ENCODE measurements around the gene CFAP99.

Gene CFAP99

DNA sequence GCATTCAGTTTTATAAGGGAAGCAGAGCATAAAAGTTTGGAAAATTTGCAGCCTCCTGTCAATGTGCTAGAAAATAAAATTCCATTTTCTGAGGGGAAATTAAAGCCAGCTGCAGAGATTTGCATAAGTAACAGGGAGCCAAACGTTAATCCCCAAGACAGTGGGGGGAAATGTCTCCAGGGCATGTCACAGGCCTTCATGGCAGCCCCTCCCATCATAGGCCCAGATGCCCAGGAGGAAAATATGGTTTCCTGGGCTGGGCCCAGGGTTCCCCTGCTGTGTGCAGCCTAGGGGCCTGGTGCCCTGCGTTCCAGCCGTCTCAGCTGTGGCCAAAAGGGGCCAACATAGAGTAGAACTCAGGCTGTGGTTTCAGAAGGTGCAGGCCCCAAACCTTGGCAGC lies 59.5 kb downstream of the CFAP99 start:
- DNase-seq: no peak

DNA sequence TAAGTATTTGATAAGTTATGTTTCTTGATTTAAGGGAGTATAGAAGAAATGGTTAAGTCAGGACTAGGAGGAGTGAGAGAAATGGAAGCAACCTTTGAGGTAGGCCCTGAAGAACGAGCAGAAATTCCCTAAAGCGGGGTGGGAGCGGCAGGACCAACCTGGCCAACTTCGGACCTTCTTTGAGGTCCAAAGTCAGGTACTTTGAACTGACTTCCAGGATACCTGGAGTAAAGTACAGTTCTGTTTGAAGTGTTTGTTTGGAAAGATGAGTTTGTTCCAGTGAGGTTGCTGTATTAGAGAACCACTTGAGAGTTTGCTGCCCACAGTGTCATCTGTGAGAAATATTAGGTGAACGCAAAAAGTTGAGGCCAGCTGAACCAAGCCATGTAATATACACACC lies 61.9 kb downstream of the CFAP99 start:
- no peak for DNase-seq

DNA sequence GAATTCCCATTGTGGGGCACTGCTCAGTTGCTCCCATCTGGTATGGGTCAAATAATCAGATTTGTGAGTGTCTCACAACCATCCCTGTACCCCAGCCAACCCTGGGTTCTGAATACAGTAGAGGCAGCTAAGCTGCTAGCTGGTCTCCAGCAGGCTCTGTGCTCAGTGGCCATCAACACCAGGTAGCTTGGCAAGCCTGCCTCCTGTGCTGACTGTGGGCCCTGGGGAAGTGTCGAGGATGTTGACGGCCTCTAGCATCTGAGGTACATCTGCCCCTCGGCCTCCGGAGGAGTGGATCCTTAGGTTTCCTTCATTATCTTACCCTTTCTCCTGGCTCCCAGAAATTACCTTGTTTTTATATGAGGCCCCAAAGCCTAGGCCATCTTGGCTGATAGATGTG lies 63.4 kb downstream of the CFAP99 start:
- DNase-seq: no peak

DNA sequence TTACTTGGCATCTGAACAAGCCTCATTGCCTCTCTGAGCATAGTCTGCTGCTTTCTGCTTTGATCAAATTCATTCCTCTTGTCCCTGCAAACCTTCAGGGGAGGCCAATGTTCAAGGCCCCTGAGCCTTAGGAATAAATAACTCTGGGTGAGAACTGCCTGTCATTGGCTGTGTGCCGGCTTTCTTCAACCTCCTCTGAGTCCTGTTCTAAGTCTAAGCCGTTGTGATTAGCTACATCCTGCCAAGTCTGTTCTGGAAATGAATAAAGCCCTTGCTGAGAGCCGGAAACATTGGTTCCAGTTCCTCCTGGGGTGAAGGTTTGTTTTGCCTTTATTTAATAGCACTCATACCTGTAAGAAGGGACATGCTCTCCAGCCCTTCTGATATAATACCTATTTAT lies 63.9 kb downstream of the CFAP99 start:
- DNase-seq: no peak

DNA sequence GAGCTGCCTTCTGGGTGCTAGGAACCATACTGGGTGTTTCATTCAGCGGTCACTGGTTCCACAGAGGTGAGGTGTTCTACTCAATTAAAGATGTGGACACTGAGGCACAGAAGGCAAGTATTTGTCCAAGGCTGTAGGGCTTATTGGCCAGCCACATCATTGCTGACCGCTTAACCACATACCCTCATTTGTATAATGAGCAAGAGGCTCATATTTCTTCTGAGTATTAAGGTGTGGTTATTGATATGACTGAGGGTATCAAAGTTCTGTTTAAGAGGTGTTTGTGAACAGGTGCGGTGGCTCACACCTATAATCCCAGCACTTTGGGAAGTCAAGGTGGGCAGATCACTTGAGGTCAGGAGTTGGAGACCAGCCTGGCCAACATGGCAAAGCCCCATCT lies 64.5 kb downstream of the CFAP99 start:
- no peak for DNase-seq

DNA sequence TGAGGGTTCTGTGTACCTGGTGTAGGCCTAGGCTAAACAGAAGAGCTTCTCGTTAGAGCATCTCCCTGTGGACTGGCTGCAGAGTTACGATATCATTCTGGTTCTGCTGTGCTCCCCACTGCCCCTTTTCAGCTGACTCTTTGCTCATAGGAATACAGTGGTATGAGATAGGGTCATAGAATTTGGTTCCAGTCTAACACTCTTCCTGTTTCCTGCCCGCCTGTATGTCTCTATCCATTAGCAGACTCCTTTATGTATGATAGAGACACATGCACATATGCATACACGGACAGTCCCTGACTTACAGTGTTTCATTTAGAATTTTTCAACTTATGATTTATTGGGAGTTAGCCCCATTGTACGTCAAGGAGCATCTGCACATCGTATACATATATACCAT lies 65.4 kb downstream of the CFAP99 start:
- no peak for DNase-seq

DNA sequence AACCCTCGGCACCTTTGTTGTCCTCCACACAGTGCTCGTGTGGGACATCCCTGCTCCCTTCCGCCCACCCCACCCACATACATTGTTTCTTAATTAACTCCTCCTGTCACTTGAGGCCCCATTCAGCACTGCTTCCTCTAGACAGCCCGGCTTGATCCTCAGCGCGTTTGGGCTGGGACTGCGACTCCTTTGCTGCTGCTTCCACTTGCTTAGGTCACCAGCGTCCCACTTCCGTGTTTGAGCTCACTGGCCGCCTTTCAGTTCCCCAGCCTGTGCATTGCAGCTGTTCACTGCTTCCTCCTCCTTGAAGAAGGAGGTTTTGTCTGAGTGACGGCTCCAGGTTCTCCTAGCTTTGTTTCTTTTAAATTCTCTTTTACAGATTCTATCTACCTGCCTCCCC lies 66.2 kb downstream of the CFAP99 start:
- no peak for DNase-seq

DNA sequence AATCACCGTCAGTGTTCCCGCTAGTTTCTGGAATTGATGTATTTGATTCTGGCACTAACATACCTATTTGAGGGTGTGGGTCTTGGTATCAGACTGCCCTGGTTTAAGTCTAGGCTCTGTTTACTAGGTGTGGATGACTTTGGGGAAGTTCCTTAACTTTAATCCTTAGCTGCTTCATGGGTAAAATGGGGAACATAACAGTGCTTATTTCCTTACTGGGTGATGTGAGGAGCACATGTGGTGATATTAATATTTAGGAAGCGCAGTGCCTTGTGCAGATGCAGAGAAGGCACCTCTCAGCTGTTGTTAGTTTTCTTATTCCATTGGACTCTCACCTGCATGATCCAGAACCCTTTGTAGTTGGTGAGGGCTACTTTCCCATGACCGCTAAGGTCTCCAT lies 67.2 kb downstream of the CFAP99 start:
- no peak for DNase-seq

DNA sequence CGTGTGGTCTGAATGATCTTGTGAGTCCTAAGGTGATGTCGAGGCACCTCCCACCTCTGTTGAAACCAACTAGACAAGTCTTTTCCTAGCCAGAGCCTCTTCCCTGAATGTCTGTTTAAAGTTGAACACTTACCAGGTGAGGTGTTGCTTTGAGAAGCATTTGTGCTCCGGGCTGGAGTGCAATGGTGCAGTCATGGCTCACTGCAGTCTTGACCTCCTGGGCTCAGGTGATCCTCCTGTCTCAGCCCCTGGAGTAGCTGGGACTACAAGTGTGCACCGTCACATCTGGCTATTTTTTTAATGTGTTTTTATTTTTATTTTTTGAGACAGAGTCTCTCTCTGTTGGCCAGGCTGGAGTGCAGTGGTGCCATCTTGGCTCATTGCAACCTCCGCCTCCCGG lies 68.2 kb downstream of the CFAP99 start:
- no peak for DNase-seq

DNA sequence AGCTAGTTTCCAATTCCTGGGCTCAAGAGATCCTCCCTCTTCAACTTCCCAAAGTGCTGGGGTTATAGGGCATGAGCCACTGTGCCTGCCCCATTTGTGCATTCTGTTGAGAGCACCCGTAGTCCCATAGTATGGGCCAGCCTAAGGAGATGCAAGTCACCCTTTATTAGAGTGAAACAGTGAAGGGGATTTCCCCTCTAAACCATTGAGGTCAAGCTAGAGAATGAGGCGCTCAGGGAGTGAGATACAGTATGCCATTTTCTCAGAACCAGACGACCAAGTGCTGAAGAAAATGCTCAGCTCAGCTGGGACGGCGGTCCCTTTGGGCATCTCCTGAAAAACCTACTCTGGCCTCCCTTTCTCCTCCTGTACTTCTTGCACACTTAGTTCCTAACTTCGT lies 68.9 kb downstream of the CFAP99 start:
- no peak for DNase-seq

DNA sequence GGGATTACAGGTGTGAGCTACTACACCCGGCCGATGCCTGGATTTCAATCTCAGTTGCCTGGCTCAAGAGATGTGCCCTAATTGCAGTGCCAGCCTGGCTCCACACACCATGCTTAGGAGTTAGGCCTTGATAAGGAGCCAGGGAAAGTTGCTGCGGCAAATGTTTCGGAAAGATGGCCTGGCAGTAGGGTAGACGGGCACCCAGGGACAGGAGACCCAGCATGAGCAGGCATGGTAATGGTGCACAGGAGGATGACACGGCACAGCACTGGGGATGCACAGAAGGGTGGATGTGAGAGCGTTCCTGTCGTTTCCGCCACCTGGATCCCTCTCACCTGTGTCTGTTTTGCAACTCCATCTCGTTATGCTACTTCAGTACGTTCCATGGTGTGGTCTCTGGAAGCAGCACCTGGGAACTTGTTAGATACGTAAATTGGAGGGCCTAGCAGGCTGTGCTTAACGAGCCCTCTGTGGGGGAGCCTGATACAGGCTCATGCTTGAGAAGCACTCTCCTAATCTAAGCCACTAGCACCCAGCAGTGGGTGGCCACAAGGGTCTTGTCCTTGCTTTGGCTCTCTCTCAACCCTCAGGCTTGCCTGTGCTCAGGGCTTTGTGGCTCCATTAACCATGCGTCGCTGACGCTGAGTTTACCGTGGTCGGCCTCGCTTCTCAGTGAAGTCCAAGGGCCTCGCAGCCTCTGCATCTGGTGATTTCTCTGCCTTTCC lies 70.5 kb downstream of the CFAP99 start:
- DNase-seq: no peak

DNA sequence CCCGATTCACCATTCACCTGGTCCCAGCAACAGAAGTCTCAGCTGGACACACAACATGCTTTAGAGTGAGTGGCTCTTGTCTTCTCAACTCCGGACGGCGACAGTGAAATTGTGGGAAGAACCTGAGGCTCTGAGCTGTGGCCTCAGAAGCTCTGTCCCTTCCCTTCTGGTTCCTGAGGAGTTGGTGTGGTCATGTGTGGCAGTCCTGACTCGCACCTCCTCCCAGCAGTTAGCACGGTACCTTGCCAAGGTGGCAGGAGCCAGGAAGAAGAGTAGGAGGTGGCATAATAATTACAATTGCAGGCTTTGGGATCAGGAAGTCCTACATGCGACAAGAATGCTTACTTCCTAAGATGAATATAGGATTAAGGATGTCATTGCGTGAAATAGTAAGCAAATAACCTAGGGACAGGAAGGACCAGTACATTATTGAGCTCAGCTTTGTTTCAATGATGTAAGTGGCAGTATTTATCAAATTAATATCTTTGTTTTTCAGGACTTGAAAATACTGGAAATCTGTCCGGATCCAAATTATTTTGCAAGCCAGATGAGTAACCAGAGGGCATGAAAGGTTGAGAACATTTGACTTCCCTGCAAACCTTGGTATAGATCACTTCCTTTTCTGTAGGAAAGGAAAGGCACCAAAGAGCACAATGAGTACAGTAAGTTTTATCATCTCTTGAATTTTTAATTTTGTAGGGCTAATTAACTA lies 71.2 kb downstream of the CFAP99 start:
- no peak for DNase-seq

DNA sequence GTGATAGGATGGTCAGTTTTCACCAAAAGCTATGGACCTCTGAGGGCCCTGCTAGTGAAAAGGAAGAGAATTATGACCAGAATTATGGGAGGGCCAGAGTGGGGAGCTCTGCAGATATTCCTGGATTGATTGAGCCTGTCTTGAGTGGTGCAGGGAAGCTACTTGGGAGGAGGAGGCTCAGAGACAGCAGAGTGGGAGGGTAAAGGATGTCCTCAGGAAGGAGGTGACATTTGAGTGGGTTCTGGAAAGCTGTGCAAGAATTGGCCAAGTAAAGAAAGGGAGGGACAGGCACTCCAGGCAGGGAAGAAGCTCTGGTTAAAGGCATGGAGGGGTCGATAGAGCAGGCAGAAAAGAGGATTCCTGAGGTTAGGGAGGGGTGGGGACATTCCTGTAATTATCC lies 74.2 kb downstream of the CFAP99 start:
- no peak for DNase-seq

DNA sequence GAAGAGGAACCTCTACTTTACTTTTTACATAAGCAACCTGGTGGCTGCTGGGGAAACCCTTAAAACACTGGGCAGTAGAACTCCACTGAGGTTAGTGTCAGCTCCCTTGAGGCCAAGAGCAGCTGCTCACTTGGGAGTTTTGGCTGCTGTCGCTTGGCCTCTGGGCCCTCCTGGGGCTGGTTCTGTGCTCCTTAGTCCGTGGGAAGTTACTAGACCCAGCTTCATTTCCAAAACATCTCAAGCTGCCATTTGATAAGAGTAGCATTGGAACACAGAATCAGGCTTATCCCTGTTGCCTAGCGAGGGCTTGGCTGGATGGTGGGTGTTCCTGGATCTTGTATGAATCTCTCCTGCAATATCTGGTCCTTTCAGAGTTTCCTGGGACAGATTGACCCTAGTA lies 76.2 kb downstream of the CFAP99 start:
- DNase-seq: no peak

DNA sequence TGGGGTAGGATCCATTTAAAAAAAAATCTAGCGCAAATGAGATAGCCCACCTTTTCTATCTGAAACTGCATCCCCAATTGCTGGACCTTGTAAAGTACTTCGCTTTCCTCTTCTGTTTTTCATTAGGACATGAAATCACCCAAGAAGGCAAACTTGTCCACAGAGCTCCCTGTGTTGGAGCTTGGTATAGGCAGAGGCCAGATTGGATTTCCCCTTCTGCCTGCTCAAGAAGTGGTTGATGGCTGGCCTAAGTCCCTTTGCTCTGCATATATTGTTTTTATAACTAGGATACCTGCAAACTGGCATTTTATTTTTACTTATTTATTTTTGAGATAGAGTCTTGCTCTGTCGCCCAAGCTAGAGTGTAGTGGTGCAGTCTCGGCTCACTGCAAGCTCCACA lies 78.6 kb downstream of the CFAP99 start:
- no peak for DNase-seq

DNA sequence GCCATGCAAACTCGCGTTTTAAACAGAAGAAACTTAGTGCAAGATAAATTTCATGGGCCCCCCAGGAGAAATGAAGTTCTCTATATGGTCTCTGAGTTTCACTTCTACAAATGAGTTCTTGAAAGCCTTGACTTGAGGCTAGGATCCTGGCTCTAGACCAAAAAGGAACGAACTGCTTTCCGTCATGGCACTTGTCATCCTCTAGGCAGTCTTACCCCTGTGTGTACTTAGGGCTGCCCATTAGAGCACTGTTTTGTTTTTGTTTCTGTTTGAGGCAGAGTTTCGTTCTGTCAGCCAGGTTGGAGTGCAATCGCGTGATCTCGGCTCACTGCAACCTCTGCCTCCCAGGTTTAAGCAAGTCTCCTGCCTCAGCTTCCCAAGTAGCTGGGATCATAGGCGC lies 79.2 kb downstream of the CFAP99 start:
- DNase-seq: no peak

DNA sequence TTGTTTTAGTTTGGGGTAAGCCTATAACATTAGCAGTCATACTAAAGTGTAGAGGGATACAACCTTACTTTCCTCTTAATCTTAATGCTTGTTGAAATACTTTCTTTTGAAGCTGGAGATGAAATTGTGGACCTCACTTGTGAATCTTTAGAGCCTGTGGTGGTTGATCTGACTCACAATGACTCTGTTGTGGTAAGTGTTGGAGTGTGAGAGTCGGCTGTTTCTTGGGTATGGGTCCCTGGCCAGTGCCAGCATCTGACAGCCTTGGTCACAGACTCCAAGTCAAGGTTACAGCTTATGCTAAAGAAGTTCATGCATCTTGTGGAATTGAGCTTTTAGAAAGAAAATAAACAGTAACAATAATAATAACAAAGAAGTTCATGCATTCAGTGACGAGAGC lies 81.8 kb downstream of the CFAP99 start:
- no peak for DNase-seq

DNA sequence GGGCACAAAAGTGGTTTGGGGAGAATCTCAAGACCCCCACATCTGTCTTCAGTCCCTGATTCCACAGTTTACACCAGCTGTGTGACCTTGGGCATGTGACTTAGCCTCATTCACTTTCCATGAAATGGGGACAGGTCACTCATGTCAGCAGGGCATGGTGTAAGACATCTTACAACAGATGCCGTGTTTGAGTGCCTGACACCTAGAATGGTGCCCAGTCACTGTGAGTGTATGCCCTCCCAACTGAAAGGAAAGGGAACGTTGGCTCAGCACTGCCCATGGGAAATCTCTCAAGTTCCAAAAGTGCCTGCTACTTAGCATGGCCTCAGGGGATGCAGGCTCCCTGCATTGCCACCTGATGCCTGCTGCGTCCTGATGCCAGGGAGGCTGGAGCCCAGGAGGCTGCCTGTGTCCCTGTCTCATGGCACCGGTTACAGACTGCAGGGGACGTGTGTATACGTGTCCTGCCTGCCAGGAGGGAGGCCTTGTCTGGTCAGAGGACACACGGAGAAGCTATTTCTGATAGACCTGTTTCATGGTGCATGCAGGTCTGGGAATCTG lies 82.4 kb downstream of the CFAP99 start:
- no peak for DNase-seq

DNA sequence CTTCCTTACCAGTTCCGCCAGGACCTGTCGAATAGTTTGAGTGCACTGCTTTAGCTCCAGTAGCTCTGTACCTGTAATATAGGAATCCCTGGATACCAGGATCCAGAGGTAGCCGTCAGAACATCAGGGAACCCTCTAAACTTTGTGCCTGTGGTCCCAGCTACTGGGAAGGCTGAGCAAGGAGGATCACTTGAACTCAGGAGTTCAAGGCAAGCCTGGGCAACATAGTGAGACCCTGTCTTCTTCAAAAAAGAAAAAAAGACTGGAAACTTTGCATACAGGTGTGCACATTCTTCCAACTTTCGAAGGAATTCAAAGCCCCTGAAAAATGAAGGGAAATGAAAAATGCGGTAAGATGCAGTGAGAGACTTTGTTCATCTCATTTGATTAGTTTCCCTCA lies 85.1 kb downstream of the CFAP99 start:
- no peak for DNase-seq

DNA sequence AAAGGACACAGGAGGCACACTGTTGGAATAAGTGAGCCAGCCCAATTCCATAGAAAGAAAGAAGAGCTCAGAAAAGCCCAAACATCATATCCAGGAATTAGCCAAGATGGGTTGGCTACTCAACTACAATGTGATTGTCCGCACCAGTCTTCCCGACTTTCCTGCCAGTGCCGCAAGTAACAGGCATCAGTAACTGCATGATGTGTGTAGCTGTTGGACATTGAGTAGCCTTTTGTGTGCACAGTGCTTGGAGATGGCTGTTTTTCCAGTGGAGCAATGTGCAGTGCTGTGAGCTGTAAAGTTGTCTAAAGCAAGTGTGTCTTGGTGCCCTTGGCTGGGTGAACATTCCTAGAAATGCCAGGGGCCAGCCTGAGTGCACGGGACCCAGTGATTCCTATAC lies 88.5 kb downstream of the CFAP99 start:
- no peak for DNase-seq

DNA sequence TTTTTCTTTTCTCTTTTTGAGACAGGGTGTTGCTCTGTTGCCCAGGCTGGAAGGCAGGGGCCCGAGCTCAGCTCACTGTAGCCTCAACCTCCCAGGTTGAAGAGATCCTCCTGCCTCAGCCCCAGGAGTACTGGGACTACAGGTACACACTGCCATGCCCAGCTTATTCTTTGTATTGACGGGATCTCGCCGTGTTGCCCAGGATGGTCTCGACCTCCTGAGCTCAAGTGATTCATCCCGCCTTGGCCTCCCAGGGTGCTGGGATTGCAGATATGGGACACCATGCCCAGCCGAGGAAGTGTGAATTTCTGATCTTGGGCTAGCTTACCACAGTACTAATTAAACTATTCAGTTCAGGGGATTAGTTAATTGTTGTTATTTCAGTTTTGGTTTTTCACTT lies 89.1 kb downstream of the CFAP99 start:
- no peak for DNase-seq

DNA sequence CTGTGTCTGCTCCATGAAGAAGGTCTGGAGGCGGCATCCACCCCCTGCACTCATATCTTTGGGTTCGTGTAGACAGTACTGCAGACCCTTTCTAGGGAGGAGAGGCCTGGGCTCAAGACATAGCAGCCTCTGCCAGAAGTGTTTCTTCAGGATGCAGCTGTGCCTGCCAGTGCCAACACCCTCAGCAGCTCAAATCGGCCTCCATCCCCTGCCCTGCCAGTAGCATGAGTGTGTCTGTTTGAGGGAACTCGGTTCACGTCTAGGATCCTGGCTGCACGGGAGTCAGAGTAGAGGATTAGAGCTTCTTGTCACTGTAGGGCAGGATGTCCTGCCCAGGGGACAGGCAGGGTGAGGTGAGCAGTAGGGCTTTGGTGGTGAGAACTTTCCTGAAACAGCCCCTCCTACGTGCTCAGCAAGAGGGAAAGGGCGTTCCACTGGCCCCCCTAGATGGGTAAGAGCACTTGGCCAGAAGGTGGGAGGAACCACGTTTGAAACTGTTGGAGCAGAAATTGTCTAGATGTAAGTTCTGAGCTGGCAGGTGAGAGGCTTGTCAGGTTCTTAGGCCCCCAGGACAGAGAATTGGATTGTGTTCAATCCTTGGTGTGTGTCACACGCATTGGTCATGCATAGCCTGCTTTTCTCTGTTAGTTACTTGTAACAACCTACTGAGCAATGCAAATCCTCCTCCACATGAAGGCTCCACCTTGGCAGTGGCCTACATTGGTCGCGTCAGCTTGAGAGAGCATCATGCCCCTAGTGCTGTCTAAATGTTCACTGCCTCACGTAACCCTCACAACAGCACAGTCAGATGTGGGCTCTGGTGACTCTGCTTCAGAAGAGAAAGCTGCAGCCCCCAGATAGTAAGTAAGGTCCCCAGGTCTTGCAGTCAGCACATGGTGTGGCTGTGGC lies 91.8 kb downstream of the CFAP99 start:
- no peak for DNase-seq

DNA sequence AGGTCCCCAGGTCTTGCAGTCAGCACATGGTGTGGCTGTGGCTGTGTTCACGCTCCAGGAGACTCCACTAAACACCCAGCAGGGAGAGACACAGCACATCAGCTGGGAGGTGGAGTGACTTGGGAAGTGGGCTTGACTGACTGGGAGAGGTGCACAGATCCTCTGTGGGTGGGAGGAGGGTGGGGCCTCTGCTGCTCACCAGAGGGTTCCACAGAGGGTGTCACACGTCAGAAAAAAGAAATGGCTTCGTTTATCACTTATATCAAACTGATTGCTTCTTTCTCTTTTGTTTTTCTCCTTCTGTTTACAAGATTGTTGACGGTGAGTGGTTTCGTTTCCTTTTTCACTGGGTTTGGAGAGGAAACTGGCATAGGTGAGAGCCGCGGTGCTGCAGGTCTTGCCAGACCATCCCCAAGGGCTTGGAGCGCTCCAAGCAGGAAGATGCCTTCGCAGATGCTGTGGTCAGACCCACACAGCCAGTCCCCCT lies 92.9 kb downstream of the CFAP99 start:
- DNase-seq: no peak

Measured in NCI-H187 (cell line).